Activated CD8-positive, alpha-beta memory T cell treated with anti-CD3 and anti-CD28 coated beads, Interleukin-2, amount 50 U/mL, for 1 hour (primary cell): ENCODE results near the gene TMEM184A.

Experiments used
- DNase-seq: peaks from one replicate; pipeline ENCODE4 v3.0.0-alpha.2; 2020; ENCODE audit errors: extremely low read depth

The TMEM184A gene

DNA sequence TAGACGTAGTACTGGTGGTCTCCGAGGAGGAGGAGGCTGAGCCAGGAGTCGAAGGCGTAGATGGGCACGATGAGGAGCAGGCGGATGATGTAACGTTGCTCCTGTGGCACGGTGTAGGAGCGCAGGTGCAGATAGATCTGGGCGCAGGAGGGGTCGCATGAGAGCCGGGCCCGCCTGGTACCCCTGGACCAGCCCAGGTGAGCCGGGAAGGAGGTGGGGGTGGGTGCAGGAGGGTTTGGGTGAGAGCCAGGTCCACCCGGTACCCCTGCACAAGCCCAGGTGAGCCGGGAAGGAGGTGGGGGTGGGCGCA is 5.2 kb downstream of the TMEM184A start:
- no peak for DNase-seq

DNA sequence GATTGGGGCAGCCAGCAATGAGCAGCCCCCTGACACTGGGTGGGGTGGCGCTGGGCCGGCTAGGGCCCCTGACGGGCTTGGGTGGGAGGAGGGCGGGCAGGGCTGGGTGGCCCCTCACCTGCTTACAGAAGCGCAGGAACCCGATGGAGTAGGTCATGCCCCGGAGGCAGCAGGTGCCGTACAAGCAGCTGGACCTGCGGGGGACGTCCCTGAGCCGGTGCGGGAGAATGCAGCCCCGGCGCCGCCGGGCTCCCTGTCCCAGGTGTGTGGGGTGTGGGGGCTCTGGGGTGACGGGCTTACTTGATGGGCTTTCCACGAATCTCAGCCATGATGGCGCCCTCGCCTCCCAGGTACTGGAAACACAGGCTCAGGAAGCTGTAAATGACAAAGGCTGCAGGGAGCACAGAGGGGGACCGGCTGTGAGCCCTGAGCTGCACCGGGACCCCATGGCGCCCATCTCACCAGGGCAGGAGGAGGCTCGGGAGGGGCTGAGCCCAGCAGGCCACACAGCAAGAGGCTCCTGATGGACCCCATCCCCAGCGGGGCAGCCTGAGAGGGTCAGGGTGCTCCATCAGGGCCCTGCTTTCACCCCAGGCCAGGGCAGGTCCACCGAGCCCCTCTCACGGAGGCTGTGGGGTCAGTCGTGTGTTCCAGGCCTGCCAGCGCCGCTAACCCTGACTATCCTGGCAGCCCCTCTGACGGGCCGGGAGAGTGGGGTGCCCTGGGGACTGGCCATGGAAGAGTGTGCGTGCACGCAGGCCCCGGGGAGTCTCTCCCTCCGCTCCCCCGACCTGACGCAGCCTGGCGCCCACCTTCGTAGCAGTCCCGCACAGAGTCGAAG is 5.8 kb downstream of the TMEM184A start:
- DNase-seq = no peak

DNA sequence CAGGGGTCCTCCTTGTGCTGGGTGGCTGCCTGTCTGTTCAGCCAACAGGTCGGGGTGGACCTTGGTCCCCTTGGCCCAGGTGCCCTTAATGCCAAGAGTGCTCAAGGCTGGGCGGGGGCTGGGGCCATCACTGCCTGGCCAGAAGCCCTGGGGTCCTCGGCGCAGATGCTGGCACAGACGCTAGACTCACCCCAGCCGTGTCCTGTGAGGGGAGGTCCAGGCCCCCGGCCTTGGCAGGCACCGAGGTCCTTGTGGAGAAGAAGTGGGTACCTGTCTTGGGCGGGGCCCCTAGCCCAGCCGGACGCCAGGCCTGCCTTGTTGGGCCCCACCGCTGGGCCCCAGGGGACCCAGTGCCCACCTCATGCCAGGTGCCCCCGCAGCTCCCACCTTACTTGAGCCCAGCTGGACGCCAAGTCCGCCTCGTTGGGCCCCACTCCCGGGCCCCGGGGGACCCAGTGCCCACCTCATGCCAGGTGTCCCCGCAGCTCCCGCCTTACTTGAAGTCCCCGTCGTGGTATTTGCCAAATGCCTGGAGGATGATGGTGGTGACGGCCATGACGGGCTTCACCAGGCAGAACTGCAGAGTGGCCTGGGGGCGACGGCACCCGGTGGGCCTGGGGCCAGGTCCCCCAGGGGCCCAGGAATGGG is 6.5 kb downstream of the TMEM184A start:
- DNase-seq = no peak

- no peak for DNase-seq
These were observed 7.1 kb downstream of the TMEM184A start for GRCh38 chr7:1548944-1549343.

- DNase-seq = no peak
These were observed 7.6 kb downstream of the TMEM184A start for GRCh38 chr7:1548438-1548831.

DNA sequence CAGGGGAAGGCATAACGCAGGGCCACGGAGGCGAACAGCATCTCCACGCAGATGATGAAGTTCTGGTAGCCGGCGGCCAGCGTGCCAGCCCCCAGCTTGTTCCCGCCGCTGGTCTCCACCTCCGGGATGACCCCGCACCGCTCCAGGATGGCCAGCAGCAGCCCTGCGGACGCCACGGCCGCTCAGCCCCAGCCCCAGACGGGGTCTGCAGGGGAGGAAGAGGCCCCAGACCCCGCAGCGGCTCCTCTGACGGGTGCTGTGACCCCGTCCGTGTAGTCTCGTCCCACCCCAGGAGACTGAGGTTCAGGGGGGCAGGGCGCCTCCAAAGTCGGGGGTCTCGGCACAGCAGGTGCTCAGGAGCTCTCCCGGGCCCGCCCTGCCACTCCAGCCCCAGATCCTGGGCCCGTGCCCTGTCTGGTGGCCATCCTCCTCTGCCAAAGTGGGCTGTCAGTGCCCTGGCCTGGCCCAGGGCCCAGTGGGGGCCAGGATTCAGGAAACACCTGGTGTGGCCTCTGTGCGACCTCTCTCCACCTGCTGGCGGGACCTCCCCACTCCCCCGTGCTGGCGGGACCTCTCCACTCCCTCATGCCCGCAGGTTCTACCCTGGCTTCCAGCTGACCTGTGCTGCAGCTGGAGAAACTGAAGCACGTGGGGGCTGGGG is 8.1 kb downstream of the TMEM184A start:
- DNase-seq = no peak

- no peak for DNase-seq
These were observed 8.9 kb downstream of the TMEM184A start for GRCh38 chr7:1546909-1547776.

DNA sequence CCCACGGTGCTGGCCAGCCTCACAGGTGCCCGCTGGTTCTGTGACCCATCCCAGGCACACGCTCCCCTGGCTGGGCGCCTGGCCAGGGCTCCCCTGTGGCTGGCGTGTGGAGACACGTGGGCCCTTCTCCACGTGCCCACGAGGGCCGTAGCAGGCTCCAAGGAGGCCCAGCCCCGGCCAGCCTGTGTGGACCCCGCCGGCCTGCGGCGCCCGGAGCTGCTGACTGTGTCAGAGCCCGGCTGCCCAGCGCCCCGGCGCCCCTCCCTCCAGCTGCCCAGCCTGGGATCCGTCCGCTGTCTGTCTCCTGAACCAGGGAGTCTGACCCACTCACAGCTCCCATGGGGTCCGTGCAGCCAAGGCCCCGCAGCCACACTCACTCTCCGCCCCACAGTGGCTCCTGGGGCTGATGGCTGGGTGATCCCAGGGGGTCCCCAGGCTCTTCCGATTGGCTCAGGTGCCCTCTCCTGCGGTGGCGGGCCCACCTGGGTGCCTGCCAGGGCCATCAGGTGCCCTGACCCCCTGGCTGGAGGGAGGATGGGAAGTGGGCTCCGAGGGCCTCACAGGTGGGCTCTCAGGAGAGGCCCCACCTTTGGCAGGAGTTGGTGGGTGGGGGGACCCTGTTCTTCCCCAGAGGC is 9.6 kb downstream of the TMEM184A start:
- no peak for DNase-seq

DNA sequence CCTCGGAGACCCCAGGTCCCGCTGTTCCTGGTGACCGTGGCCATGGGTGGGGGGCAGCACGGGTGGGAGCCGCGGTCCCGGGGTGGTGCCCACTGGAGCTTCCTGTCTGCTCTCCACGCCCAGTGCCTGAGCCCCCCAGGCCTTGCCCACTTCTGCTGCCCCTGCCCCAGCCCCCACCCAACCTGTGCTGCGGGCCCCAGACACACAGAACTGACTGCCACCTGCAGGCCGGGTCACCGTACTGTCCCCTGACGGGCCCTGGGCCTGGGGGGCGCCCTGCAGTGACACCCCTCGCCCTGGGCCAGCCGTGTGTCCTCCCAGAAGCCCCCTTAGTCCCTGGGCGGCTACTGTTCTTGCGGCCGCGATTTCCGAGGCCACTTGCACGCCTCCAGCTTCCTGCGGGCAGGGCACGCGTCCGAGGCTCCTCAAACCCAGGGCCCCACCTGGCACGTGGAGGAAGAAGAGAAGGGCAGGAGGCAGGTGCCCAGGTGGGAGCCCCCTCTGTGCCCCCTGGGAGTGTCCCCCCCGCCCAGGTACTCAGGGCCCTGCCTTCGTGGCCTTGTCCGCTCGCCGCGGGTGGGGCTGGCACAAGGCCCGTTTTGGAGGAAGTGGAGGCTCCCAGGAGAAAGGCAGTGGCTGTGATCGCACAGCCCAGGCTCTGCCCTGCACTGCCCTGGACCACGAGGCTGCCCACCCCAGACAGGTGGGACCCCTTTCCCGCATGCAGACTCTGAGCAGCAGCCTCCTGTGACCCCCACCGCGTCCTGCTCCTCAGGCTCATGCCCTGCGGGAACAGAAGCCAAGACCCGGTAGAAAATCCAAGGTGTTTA is 10.4 kb downstream of the TMEM184A start:
- no peak for DNase-seq

DNA sequence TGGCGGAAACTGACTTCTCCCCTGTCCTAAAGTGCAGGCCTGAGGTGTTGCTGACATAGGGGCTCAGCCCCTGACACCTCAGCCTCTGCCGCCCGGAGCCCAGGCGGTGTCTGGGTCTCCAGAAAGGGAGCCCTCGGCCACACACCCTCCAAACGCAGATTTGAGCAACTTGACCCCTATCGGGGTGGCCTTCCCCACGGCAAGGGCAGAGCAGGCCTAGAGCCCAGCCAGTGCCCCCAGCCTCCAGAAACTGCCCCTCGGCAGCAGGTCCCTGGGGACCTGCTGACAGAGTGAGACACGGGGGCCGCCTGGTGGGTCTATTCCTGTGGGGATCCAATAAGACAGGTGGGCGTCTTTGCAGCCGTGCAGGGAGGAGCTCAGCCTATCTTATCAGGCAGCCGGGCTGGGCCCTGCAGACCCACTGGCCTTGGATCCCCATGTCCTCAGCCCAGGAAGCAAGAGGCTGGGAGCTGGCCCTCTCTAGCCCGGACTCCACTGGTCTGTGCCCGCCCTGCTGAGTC is 11.0 kb downstream of the TMEM184A start:
- no peak for DNase-seq

DNA sequence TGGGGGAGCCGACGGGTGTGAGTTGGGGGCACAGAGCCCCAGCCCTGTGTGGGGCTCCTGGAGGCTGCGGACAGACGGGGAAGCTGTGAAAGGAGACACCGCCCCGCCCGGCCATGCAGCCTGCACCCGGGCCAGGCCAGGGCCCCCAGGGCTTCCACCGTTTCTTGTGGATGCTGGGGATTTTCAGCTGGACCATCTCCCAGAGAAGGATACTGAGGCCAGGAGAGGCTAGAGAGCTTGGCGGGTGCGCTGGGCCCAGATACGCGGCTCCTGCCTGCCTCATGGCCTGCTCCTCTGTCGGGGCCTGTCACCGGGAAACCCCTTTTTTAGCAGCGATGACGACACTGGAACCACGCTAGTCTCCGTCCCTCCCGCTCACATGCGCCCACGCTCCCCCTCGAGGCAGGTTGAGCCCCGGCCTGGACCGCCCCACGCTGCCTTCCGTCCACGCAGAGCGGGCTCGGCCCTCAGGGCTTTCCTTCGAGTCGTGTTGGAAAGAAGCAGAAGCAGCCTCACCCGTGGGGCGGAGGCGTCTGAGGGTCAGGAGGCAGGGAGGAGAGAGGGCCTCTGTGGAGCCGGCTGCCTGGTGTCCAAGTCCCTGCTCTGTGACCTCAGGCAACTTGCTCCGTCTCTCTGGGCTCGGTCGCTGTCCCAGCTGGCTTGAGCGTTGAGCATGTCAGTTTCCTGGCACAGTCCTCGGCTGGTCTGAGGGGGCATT is 11.7 kb downstream of the TMEM184A start:
- no peak for DNase-seq

DNA sequence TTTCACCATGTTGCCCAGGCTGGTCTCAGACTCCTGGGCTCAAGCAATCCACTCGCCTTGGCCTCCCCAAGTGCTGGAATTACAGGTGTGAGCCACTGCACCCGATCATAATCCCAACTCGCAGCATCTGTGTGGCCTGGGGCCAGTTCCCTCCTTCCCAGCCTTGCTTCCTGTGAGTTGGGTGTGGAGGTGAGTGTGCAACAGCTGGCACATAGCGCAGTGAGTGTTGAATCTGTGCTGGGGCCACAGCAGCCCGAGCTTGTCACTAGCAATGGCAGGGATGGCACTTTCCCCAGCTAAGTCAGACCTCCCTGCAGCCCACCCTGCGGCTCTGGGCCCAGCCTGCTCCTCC is 12.2 kb downstream of the TMEM184A start:
- no peak for DNase-seq

GRCh38 chr7:1542841-1543747 is 12.9 kb downstream of the TMEM184A start:
- no peak for DNase-seq

- no peak for DNase-seq
These were observed 13.7 kb downstream of the TMEM184A start for GRCh38 chr7:1542329-1542728.

- DNase-seq = no peak
These were observed 14.4 kb downstream of the TMEM184A start for GRCh38 chr7:1541431-1542162.

DNA sequence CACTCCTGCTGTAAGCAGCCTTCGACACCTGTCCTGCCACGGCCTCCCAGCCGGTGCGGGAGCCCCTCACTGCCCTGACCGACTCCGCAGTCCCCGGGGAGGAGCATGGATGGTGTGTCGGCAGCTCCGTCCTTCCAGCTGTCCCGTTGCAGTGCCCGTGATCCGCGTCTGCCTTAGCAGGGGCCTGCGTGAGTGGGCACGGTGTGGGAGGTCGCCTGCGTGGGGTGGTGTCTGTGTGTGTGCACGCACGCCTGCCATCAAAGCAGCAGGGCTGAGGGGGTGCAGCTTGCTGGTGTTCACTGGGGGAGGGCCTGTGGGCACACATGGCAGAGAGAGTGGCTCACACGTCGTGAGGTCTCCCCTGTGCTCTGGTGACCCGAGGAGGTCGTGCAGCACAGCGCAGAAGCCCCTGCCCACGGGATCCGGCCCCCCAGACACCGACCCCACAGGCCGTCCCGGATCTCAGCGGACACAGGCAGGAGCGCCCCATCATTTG is 15.2 kb downstream of the TMEM184A start:
- DNase-seq = no peak

DNA sequence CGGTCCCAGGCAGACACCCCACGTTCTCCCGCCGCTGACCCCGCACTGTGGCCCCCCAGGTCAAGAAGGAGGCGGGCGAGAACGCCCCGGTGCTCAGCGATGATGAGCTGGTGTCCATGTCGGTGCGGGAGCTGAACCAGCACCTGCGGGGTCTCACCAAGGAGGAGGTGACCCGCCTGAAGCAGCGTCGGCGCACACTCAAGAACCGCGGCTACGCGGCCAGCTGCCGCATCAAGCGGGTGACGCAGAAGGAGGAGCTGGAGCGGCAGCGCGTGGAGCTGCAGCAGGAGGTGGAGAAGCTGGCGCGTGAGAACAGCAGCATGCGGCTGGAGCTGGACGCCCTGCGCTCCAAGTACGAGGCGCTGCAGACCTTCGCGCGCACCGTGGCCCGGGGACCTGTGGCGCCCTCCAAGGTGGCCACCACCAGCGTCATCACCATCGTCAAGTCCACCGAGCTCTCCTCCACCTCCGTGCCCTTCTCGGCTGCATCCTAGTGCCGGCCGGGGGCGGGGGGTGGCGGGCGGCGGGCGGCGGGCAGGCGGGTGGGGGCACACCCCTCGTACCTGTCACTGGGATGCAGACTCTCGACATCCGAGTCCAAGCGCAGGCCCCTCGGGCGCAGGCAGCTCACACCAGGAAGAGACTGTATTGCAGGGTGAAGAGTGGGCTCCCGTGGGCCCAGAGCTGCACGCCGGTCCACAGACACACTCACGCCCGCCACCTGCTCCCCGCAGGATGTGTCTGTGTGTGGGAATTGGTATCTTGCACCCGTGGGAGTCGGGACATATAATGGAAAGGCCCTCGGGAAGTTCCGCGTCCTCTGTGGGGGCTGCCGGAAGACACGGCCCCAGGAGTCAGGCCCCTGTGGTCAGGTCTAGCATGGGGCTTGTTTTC is 15.9 kb downstream of the TMEM184A start:
- DNase-seq = no peak
